ENCODE results near the gene PARP15.

DNA sequence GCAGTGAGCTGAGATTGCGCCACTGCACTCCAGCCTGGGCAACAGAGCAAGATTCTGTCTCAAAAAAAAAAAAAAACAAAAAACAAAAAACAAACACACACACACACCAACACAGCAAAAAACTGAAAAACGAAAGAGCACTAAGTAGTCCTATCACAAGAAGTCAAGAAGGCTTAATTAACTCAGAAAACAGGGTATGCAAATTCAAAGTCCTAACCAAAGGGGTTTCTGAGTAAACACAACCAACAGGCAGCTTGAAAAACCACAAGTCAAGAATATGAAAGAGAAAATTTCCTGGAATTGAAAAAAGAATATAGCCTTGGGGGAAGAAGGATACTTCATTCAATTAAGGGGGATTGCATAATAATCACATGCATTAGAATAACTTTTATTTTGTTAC, 65.5 kb downstream of the PARP15 start:
- no peak for TF ChIP-seq REST (IDR thresholded peaks at IDR 0.05; ENCODE audit: unreplicated experiment)
- TF ChIP-seq CTCF (conservative IDR thresholded peaks at IDR 0.05; ENCODE audit: low read depth in 2 of 2) = no peak
- TF ChIP-seq EZH2 (IDR thresholded peaks at IDR 0.05; ENCODE audit: low read depth, unreplicated experiment) = no peak
- no peak for TF ChIP-seq POLR2AphosphoS5 (IDR thresholded peaks at IDR 0.05; ENCODE audit: low read depth)
- no peak for TF ChIP-seq EZH2phosphoT487 (IDR thresholded peaks at IDR 0.05; ENCODE audit: unreplicated experiment)
- no peak for TF ChIP-seq CREB1 (CRISPR knock-in tag; IDR thresholded peaks at IDR 0.05; ENCODE audit: low read depth)
- TF ChIP-seq NANOG (IDR thresholded peaks at IDR 0.05; ENCODE audit: borderline replicate concordance) = no peak
- TF ChIP-seq ZNF114 (CRISPR knock-in tag; IDR thresholded peaks at IDR 0.05) = no peak
- TF ChIP-seq ZNF331 (CRISPR knock-in tag; IDR thresholded peaks at IDR 0.05; ENCODE audit: low read depth) = no peak
- no peak for TF ChIP-seq ZNF462 (CRISPR knock-in tag; IDR thresholded peaks at IDR 0.05)
